Activated T-cell treated with anti-CD3 and anti-CD28 coated beads, Interleukin-2, amount 50 U/mL, for 4 hours (primary cell): ENCODE measurements around the gene CALHM1. TPM values are rescaled to one million over a fixed set of nuclear protein-coding genes. Genes with fewer than 3 reads are reported as not detected.
"Not testable (repeated sequence)": the region's sequence is repeated elsewhere in the genome, so short reads cannot be mapped to it uniquely, and the experiment has no call there.

Source experiments
- ATAC-seq, 2 donors: fragments of 200-7000 bp; cut with Tn5 transposase; one replicate each; pipeline ENCODE4 v1.10.0; 2021
- DNase-seq: peaks from one replicate; pipeline ENCODE4 v3.0.0-alpha.2; 2020
- H3K27me3 Mint-ChIP-seq: one replicate; pipeline ENCODE4 v1.8.0; 2021; ENCODE audit warnings: low read depth, mixed read lengths
- H3K36me3 Mint-ChIP-seq: one replicate; pipeline ENCODE4 v1.8.0; 2022; ENCODE audit warnings: mixed read lengths; ENCODE audit not compliant: insufficient read depth
- H3K4me1 Mint-ChIP-seq: one replicate; pipeline ENCODE4 v1.8.0; 2021; ENCODE audit warnings: low read depth, mixed read lengths
- H3K4me3 Mint-ChIP-seq: one replicate; pipeline ENCODE4 v1.8.0; 2021; ENCODE audit warnings: mild to moderate bottlenecking, moderate library complexity, mixed read lengths
- H3K9me3 Mint-ChIP-seq: one replicate; pipeline ENCODE4 v1.8.0; 2021; ENCODE audit warnings: mixed read lengths
- total RNA-seq, 3 donors: library from RNA; stranded (reverse); gene quantifications; one replicate each; pipeline ENCODE4 v1.2.1, GENCODE V29; 2021

The CALHM1 gene, protein sequence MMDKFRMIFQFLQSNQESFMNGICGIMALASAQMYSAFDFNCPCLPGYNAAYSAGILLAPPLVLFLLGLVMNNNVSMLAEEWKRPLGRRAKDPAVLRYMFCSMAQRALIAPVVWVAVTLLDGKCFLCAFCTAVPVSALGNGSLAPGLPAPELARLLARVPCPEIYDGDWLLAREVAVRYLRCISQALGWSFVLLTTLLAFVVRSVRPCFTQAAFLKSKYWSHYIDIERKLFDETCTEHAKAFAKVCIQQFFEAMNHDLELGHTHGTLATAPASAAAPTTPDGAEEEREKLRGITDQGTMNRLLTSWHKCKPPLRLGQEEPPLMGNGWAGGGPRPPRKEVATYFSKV
- not detected for total RNA-seq

DNA sequence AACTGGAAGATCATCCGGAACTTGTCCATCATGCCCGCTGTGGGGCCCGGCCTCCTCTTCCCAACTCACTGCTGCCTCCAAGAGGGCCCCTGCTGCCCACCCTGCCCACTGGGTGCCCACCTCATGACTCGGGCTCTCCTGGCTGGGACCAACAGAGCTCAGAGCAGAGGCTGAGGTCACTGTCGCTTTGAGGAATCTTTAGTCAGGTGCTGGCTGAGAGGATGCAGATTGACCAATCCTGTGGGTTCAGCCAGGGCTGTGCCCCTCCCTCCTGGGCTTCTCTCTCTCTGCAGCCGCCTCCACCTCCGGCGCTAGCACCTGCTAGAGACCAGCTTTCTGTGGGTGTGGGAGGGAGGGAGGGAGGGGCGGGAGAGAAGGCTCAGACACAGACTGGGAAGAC, at the start of gene CALHM1:
Gene CALHM1 (minus strand): TSS at position 181 of the 400 bp plus-strand sequence. CDS start 149 bp downstream, at position 32.
- Mint-ChIP-seq H3K36me3 (no peaks in the 10 kb centered on the region), H3K9me3 (no peaks in the 10 kb centered on the region), H3K4me1 (peaks cover 10% of the 10 kb centered on the region), H3K4me3 (no peak within 1 kb of the TSS), H3K27me3 (no peaks in the 10 kb centered on the region)
- ATAC-seq (peak in 1 of 2 donors; percentile 25), DNase-seq (no peak)

DNA sequence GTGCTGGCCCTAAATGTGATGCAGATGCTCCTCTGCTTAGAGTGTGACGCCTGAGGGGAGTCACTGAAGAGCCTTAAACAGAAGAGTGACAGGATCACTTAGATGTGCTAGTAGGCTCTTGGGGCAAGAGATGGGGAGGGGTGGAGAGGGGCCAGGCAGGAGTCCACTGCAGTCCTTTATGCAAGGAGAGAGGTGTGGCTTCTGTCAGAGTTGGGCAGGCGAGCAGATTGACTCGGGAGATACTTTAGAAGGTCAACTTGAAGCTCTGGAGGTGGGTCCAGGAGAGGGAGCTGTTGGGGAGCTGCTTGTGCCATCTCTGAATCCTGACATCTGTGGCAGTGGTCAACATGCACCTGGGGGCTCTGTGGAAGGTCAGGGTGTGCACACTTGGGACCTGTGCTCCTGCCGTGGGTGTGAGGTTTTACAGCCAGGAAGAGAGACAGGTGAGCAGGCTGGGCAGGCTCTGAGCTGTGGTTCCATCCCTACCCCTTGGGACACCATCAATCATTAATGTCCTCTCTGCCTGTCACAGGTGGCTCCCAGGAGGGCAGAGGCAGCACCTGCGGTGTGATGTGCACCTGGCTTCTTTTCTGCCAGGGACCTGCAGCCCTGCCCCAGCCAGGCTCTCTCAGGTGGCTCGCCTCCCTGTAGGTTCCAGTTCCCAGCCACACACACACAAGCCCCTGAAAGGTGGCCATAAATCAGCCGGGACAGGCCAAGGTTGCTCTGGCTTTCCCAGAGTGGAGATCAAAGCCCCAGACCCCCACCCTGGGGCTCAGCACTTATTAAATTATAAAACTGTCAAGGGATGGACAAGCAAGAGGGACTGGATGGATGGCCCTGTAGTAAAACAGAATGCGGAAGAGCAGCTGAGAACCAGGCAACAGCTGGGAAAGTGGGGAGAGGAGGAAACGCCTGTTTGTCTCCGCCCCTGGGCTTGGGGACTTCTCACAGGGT, 48.8 kb upstream of the CALHM1 start:
- DNase-seq (no peak), ATAC-seq (no peak)
- Mint-ChIP-seq H3K9me3 (no peaks in the 10 kb centered on the region), H3K4me3 (no peak overlapping the region), H3K4me1 (peaks cover 8% of the 10 kb centered on the region), H3K36me3 (no peaks in the 10 kb centered on the region), H3K27me3 (peaks cover 14% of the 10 kb centered on the region)

DNA sequence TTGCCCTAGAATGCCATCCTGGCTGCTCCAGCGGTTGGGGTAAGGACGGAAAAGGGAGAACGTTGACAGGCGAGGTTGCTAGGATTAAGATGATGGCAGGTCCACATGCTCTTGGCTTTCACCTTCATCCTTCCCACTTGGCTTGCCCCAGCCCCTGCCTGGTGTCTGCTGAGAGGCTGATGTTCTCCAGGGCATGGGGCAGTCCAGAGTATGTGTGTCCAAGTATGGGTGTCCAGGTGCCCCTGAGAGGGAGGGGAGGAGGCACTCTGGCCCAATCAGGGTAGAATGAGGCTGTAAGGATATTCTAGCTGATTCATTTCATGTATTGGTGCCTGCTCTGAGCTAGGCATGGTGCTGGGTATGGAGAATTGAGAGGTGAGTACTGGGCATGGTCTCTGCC, 47.4 kb upstream of the CALHM1 start:
- no peaks in the 10 kb centered on the region for H3K9me3 Mint-ChIP-seq
- H3K4me3 Mint-ChIP-seq: no peak overlapping the region
- no peaks in the 10 kb centered on the region for H3K36me3 Mint-ChIP-seq
- ATAC-seq (no peak), DNase-seq (no peak)
- H3K4me1 Mint-ChIP-seq: peaks cover 8% of the 10 kb centered on the region
- H3K27me3 Mint-ChIP-seq: peaks cover 23% of the 10 kb centered on the region

DNA sequence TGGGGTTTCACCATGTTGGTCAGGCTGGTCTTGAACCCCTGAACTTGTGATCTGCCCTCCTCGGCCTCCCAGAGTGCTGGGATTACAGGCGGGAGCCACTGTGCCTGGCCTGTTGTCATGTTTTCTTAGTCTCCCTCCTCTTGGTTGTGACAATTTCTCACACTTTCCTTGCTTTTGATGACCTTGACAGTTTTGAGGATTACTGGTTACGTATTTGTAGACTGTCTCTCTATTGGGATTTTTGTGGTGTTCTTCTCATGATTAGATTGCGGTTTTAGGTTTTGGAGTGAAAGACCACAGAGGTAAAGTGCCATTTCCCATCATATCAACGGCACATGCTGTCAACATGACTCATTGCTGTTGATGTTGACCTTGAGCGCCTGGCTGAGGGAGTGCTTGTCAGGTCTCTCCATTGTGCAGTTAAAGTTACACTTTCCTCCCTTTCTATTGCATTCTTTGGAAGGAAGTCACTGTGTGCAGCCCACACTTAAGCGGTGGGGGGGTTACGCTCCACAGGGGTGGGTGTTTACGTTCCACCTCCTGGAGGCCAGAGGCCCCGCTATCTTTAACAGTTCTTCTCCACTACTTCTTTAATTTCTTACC, 45.6 kb upstream of the CALHM1 start:
- H3K4me1 Mint-ChIP-seq: peaks cover 13% of the 10 kb centered on the region

DNA sequence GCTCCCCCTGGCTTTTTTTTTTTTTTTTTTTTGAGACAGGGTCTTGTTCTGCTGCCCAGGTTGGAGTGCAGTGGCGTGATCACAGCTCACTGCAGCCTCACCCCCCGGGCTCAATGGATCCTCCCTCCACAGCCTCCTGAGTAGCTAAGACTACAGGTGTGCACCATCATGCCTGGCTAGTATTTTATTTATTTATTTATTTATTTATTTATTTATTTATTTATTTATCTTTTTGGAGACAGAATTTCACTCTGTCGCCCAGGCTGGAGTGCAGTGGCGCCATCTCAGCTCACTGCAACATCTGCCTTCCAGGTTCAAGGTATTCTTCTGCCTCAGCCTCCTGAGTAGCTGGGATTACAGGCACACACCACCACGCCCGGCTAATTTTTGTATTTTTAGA, 45.1 kb upstream of the CALHM1 start:
- Mint-ChIP-seq H3K27me3 (peaks cover 34% of the 10 kb centered on the region), H3K4me1 (peaks cover 13% of the 10 kb centered on the region)
- not testable (repeated sequence) for ATAC-seq, DNase-seq, H3K36me3 Mint-ChIP-seq, H3K4me3 Mint-ChIP-seq, H3K9me3 Mint-ChIP-seq

More for the DNA sequence above, 45.6 kb upstream of the CALHM1 start:
- H3K36me3 Mint-ChIP-seq: no peaks in the 10 kb centered on the region
- no peaks in the 10 kb centered on the region for H3K9me3 Mint-ChIP-seq
- peaks cover 34% of the 10 kb centered on the region for H3K27me3 Mint-ChIP-seq
- DNase-seq: peak; percentile 26
- no peak overlapping the region for H3K4me3 Mint-ChIP-seq
- ATAC-seq: peak; percentile 87 to 88

GRCh38 chr10:103502849-103503660, 44.4 kb upstream of the CALHM1 start:
- Mint-ChIP-seq H3K27me3 (peaks cover 34% of the 10 kb centered on the region), H3K4me1 (peaks cover 13% of the 10 kb centered on the region), H3K9me3 (no peaks in the 10 kb centered on the region), H3K4me3 (no peak overlapping the region), H3K36me3 (no peaks in the 10 kb centered on the region)
- no peak for DNase-seq
- ATAC-seq: no peak

- Mint-ChIP-seq H3K27me3 (peaks cover 35% of the 10 kb centered on the region), H3K9me3 (no peaks in the 10 kb centered on the region), H3K36me3 (no peaks in the 10 kb centered on the region), H3K4me1 (peaks cover 13% of the 10 kb centered on the region), H3K4me3 (no peak overlapping the region)
- ATAC-seq: no peak
- DNase-seq: no peak
These were observed 42.5 kb upstream of the CALHM1 start for GRCh38 chr10:103501186-103501585.

DNA sequence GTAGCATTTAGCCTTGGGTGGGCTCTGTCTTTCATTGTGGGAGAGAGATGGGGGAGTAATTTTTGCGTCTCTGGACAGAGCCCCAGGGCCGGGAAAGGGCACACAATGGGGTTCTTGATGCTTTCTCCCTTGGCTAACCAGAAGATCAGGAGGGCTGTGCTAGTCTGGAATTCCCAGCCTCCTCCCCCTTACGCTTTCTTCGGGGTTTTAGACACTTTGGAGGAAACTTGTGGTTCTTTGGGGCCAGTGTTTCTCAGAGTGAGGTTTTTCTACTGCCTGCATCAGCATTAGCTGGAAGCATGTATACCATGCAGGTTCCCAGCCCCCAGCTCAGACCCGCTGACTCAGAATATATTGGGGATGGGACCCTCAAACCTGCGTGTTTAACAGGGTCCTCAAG, 41.8 kb upstream of the CALHM1 start:
- no peak overlapping the region for H3K4me3 Mint-ChIP-seq
- ATAC-seq: peak in 1 of 2 donors; percentile 19

DNA sequence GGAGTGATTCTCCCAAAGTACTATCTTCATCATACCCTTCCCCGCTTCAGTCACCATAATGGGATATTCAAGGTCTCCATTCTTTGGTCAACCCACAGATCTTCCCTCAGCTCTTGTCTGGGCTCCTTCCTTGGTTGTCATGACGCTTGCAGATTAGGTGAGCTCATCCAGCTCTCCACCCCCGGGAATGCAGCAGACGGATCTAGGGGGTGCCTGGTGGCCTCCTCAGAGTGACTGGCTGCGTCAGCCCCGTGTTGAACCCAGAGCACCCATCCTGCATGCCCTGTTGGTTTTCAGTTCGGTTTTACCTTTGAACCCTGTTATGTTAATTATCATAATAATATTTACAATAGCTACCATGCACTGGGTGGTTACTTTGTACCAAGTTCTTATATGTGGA, 41.2 kb upstream of the CALHM1 start:
- no peak for DNase-seq
- no peak for ATAC-seq
- peaks cover 13% of the 10 kb centered on the region for H3K4me1 Mint-ChIP-seq
- H3K36me3 Mint-ChIP-seq: no peaks in the 10 kb centered on the region
- no peak overlapping the region for H3K4me3 Mint-ChIP-seq
- no peaks in the 10 kb centered on the region for H3K9me3 Mint-ChIP-seq
- peaks cover 44% of the 10 kb centered on the region for H3K27me3 Mint-ChIP-seq

More for the DNA sequence above, 41.8 kb upstream of the CALHM1 start:
- Mint-ChIP-seq H3K36me3 (no peaks in the 10 kb centered on the region), H3K9me3 (no peaks in the 10 kb centered on the region), H3K4me1 (peaks cover 13% of the 10 kb centered on the region), H3K27me3 (peaks cover 38% of the 10 kb centered on the region)
- DNase-seq: no peak

DNA sequence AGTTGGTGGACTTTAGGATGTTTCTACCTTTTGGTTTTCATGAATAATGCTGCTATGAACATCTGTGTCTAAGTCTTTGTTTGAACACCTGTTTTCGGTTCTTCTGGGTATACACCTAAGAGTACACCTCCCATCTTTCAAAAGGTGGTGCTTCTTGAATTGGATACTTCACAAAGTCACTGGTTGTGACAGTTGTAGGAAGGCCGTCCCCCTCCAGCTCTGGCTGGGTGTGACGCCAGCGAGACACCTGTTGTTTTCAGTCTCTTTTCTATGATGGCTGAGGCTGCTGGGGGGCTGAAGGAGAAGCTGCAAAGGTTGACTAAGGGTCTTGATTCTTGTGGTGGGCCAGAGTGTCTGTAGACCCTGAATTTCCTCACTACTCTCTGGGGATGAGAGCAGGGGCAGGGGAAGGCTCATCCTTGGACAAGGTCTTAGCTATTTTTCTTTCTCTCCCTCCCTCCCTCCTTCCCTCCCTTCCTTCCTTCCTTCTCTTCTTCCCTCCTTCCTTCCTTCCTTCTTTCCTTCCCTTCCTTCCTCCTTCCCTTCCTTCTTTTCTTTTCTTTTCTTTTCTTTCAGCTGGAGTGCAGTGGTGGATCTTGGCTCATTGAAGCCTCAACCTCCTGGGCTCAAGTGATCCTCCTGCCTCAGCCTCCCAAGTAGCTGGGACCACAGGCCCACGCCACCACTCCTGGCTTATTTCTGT, 40.4 kb upstream of the CALHM1 start:
- H3K36me3 Mint-ChIP-seq: no peaks in the 10 kb centered on the region
- peaks cover 11% of the 10 kb centered on the region for H3K4me1 Mint-ChIP-seq
- ATAC-seq (no peak), DNase-seq (no peak)
- H3K4me3 Mint-ChIP-seq: no peak overlapping the region
- no peaks in the 10 kb centered on the region for H3K9me3 Mint-ChIP-seq
- H3K27me3 Mint-ChIP-seq: peaks cover 49% of the 10 kb centered on the region

DNA sequence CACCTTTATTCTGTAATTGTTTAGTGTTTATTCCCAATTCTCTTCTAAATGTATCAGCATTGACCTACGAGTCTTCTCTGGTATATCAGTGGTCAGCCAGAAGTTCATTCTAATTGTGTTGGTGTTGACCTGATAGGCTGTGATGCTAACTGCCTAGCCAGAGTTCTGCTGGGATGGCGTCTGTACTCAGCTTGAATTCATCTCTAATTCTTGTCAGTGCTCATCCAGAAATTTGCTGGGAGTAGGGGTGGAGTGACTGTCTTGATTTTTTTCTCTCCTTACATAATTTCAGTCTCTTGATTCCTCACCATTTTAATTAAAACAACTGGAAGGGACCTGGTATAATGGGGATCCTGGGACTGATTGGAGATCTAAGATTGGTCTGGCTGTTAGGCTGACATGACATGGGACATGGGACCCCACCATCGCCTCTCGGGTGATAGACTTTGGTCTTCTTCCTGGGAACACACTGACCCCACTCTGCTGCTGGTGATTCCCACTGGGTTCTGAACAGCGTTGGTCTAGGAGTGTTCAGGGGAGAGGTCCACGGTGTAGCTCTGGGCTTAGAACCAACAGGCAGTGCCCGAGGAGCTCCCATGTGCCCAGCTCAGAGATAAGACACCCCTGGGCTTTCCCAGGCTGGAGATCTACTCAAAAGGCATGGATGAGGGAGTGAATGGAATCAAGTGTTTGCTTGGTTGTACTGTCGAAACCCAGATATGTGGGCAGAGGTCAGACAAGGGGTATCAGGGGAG, 38.6 kb upstream of the CALHM1 start:
- no peak for ATAC-seq
- H3K27me3 Mint-ChIP-seq: peaks cover 56% of the 10 kb centered on the region
- H3K9me3 Mint-ChIP-seq: no peaks in the 10 kb centered on the region
- no peak overlapping the region for H3K4me3 Mint-ChIP-seq
- H3K4me1 Mint-ChIP-seq: peaks cover 16% of the 10 kb centered on the region
- H3K36me3 Mint-ChIP-seq: no peaks in the 10 kb centered on the region
- DNase-seq: no peak

GRCh38 chr10:103495321-103495720, 36.6 kb upstream of the CALHM1 start:
- DNase-seq (no peak), ATAC-seq (no peak)
- peaks cover 21% of the 10 kb centered on the region for H3K4me1 Mint-ChIP-seq
- H3K36me3 Mint-ChIP-seq: no peaks in the 10 kb centered on the region
- peaks cover 49% of the 10 kb centered on the region for H3K27me3 Mint-ChIP-seq
- H3K9me3 Mint-ChIP-seq: no peaks in the 10 kb centered on the region
- no peak overlapping the region for H3K4me3 Mint-ChIP-seq
